LNCaP clone FGC (cell line): Measurements from ENCODE around the gene CNTN6.

Experiments
- DNase-seq: peaks from one replicate; pipeline ENCODE4 v3.0.0-alpha.2; 2011; ENCODE audit warnings: low read depth
- H3K4me3 ChIP-seq: 2 replicates; pipeline ENCODE4 v1.5.1; 2011; ENCODE audit warnings: mild to moderate bottlenecking, low read depth, low read length, control low read depth
- TF ChIP-seq, protein P1 (sequence below): IDR thresholded peaks from 2 replicates; pipeline ENCODE4 v1.5.1; 2012; ENCODE audit warnings: mild to moderate bottlenecking; ENCODE audit not compliant: control insufficient read depth, insufficient read depth; ENCODE audit errors: extremely low read depth

The CNTN6 gene

DNA sequence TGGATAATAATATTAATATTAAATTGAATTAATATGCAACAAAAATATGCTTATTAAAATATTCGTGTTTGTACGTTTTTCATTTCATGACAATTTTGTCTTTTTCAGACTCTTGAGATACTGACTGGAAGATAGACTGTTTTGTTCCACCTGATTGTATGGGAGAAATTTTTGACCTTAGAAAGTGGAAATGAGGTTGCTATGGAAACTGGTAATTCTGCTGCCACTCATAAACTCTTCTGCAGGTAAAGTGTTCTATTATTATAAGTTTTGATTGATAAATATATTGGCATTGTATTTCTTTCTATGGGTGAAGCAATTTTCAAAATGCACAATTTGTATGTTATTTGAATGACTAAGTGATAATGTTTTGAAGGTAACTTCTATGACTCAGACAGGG is 55.0 kb downstream of the CNTN6 start:
- TF ChIP-seq, protein P1, sequence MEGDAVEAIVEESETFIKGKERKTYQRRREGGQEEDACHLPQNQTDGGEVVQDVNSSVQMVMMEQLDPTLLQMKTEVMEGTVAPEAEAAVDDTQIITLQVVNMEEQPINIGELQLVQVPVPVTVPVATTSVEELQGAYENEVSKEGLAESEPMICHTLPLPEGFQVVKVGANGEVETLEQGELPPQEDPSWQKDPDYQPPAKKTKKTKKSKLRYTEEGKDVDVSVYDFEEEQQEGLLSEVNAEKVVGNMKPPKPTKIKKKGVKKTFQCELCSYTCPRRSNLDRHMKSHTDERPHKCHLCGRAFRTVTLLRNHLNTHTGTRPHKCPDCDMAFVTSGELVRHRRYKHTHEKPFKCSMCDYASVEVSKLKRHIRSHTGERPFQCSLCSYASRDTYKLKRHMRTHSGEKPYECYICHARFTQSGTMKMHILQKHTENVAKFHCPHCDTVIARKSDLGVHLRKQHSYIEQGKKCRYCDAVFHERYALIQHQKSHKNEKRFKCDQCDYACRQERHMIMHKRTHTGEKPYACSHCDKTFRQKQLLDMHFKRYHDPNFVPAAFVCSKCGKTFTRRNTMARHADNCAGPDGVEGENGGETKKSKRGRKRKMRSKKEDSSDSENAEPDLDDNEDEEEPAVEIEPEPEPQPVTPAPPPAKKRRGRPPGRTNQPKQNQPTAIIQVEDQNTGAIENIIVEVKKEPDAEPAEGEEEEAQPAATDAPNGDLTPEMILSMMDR = no peak
- no peak overlapping the region for H3K4me3 ChIP-seq
- no peak for DNase-seq

DNA sequence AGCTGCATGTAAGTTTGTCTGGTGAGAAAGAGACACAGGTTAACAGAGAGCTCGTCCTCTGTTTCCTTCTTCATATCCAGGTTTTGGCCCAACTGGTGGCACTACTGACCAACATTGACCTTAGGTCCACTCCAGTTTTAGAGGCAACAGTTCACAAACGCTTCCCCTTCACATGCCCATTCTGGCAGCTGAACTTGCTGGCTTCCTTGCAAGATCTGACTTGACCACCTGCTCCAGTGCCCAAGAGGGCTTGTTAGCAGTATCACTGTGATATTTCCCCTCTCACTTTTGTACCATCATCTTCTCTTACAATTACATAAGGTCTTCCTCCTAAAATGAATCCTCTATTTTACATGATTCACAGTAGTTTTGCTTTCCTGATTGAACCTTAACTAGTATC is 71.3 kb downstream of the CNTN6 start:
- TF ChIP-seq, protein P1 = no peak
- DNase-seq = no peak
- no peak overlapping the region for H3K4me3 ChIP-seq

DNA sequence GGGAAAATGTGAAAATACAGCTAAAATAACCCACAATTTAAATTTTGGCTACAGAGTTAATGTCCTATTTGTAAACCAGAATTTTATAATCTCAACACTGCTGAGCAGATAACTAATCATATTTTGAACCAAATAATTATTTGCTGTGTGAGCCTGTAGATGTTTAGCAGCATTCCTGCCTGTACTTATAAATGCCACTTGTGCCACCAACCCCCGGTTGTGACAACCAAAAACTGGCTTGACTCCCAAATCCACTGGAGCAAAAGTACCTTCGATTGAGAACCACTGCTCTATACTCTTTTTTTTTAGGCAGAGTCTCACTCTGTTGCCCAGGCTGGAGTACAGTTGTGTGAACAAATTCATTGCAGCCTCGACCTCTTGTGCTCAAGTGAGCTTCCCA is 78.5 kb downstream of the CNTN6 start:
- no peak for DNase-seq
- TF ChIP-seq, protein P1 = no peak
- no peak overlapping the region for H3K4me3 ChIP-seq

DNA sequence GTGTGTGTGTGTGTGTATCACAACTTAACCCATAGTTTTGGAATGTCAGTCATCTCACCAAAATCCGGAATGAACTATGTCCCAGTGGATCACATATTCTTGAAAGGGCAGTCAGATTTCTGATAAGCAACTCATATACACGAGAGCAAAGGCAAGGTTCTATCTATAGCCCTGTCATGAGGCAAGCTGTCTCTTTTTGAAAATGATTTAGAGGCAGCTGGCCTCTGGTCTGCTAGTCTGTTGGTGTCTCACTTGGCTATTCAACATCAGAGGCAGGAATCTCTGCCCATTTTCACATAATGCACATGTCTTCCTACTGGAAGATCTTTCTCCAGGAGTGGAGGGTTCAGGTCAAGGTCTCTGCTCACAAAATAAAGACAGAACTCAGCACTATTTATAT is 79.8 kb downstream of the CNTN6 start:
- TF ChIP-seq, protein P1 = no peak
- DNase-seq = no peak
- no peak overlapping the region for H3K4me3 ChIP-seq

DNA sequence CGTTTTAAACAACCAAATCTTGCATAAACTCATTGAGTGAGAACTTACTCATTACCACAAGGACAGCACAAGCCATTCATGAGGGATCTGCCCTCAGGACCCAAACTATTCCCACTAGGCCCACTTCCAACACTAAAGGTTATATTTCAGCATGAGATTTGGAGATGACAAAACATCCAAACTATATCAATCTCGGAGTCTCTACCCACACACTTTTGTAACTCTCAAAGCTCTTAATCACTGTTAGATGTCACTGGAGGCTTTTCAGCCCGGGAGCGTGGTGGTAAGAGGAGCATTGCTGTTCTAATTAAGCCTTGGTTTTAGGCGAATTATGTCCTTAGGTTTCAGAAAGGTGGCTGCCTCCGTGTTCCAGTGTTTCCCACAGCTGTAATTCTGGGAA is 86.3 kb downstream of the CNTN6 start:
- DNase-seq = no peak
- TF ChIP-seq, protein P1 = no peak
- no peak overlapping the region for H3K4me3 ChIP-seq

DNA sequence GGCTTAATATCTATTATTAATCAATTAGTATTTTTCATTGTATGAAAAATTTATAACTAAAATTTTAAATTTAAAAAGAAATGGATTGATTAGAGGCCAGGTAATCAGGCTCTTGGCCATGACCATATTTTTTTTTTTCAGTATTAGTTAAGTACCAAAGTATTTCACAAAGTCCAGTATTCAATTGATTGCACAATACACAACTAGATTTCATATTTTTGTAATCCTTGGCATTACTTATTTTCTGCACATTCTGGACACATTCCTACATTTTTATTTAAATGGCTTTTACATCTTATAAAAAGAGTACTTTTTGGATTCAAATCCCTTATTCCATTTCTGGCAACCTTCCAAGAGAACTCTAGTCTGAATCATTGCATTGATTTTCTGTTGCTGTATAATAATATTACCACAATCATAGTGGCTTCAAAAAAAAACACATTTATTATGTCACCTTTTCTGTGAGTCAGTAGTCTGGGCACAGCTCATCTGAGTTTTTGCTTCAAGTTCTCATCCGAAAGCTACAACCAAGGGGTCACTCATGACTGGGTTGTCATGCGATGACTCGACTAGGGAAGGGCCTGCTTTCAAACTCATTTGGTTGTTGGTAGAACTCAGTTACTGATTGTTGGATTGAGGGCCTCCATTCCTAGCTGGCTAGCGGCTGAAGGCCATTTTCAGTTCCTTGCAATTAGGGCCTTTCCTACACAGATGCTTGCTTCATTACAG is 90.7 kb downstream of the CNTN6 start:
- DNase-seq = no peak
- TF ChIP-seq, protein P1 = no peak
- no peak overlapping the region for H3K4me3 ChIP-seq

DNA sequence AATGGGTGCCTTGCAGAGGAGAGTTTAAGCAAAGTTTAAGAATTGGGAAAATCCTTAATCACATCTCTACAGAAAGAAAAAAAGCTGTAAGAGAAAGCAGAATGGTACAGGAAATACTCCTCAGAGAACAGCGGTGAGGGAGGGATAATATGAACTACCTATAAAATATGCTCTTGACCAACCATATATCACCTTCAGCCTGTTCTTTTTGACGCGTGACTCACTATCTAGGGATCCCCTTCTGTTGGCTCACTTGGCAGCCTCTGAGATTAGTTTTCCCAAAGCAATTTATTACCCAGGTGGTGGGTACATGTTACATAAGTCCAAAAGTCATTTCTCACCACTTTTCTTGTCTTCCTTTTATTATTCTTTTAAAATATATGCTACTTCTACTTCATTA is 97.7 kb downstream of the CNTN6 start:
- DNase-seq = no peak
- H3K4me3 ChIP-seq = no peak overlapping the region
- TF ChIP-seq, protein P1 = no peak
